GM19351 (cell line): ENCODE measurements around the gene RPL3.

Experiments
- ATAC-seq: cut with Tn5 transposase; IDR thresholded peaks from one replicate; pipeline ENCODE4 v1.9.1; 2021; ENCODE audit warnings: mild to moderate bottlenecking, moderate library complexity; ENCODE audit not compliant: unreplicated experiment

The RPL3 gene

GRCh38 chr22:39265143-39265886, 54.1 kb downstream of the RPL3 start:
- ATAC-seq: no peak

- ATAC-seq: no peak
Measured at GRCh38 chr22:39264349-39265038, 54.9 kb downstream of the RPL3 start.

GRCh38 chr22:39263626-39264348, 55.6 kb downstream of the RPL3 start:
- ATAC-seq: no peak
